ENCODE data around the gene POLH. TPM values are rescaled to one million over a fixed set of nuclear protein-coding genes. Genes with fewer than 3 reads are reported as not detected.

Gene POLH
- total and polyA plus RNA-seq, 10 of the 15 experiments (the other 5 are each of a cell fraction or from before 2014, with no cell fraction given), result 5.5 to 33.6 (median 18.6) TPM

DNA sequence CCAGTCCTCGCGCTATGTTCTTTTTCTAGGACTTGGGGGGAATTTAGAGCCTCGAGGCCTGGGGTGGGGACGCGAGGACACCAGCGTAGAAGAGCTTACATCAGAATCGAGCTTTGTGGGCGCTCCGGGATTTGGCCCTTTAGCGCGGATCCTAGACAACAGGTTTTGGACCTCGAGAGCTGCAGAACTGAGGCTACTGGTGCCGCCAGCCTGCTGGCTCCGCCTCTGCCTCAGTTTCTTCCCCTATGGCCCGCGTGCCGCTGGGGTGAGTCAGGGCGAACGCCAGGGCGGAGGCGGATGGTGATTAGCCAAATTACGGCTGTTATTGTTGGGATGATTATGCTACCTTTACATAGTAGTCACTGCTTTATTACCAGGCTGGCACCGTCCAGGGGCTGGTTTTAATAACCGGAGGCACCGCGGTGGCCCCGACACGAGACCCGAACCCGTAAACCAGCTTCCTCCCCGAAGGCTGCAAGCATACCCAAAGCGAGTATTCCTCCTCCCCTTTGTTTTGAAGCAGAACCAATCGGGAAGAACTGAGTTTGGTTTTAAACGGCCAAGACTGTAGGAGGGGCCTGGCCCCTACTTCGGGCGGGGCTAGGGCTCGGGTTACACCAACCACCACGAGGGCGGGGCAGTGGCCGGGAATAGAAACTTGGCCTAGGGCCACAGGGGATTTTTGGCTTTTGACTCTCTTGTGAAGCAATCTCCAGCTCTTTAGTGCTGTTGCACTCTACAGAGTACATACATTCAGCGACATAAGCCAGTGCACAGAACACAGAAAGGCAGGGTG, 53.7 kb downstream of the POLH start (continued):
- TF ChIP-seq KAT2A (conservative IDR thresholded peaks at IDR 0.05; ENCODE audit: control insufficient read depth, low read depth, low read length), result no peak
- TF ChIP-seq REST (IDR thresholded peaks at IDR 0.05; ENCODE audit: low read depth, low read length), result no peak
- no peak for TF ChIP-seq ZBTB33 (IDR thresholded peaks at IDR 0.05)
- TF ChIP-seq YBX1 (IDR thresholded peaks at IDR 0.05), result no peak
- peak; percentile 75; the same call in 2 of the 3 replicates for TF ChIP-seq POU2F2 (IDR thresholded peaks at IDR 0.05; ENCODE audit: borderline replicate concordance, low read depth, low read length)
- peak in 1 of 2 experiments; percentile 74; a peak in 2 of 4 replicates for TF ChIP-seq CEBPB (IDR thresholded peaks at IDR 0.05; ENCODE audit: borderline replicate concordance in 1 of 2, low read depth in 2 of 2, low read length in 2 of 2)
- TF ChIP-seq HSF1 (IDR thresholded peaks at IDR 0.05; ENCODE audit: low read depth, low read length), result no peak
- no peak for TF ChIP-seq ZBTB11 (CRISPR knock-in tag; IDR thresholded peaks at IDR 0.05)
- TF ChIP-seq, protein P1, sequence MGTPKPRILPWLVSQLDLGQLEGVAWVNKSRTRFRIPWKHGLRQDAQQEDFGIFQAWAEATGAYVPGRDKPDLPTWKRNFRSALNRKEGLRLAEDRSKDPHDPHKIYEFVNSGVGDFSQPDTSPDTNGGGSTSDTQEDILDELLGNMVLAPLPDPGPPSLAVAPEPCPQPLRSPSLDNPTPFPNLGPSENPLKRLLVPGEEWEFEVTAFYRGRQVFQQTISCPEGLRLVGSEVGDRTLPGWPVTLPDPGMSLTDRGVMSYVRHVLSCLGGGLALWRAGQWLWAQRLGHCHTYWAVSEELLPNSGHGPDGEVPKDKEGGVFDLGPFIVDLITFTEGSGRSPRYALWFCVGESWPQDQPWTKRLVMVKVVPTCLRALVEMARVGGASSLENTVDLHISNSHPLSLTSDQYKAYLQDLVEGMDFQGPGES (IDR thresholded peaks at IDR 0.05), result no peak
- TF ChIP-seq FOXK2 (IDR thresholded peaks at IDR 0.05), result no peak
- TF ChIP-seq, protein P2, sequence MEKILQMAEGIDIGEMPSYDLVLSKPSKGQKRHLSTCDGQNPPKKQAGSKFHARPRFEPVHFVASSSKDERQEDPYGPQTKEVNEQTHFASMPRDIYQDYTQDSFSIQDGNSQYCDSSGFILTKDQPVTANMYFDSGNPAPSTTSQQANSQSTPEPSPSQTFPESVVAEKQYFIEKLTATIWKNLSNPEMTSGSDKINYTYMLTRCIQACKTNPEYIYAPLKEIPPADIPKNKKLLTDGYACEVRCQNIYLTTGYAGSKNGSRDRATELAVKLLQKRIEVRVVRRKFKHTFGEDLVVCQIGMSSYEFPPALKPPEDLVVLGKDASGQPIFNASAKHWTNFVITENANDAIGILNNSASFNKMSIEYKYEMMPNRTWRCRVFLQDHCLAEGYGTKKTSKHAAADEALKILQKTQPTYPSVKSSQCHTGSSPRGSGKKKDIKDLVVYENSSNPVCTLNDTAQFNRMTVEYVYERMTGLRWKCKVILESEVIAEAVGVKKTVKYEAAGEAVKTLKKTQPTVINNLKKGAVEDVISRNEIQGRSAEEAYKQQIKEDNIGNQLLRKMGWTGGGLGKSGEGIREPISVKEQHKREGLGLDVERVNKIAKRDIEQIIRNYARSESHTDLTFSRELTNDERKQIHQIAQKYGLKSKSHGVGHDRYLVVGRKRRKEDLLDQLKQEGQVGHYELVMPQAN (conservative IDR thresholded peaks at IDR 0.05), result peak; percentile 78
- TF ChIP-seq POLR2AphosphoS5 (IDR thresholded peaks at IDR 0.05; ENCODE audit: low read length), result peak; percentile 89
- 0 out of 2 replicates have a peak, but pooled peaks have one; percentile 25 for TF ChIP-seq EED (IDR thresholded peaks at IDR 0.05; ENCODE audit: low read depth)
